ENCODE data around the gene CHCHD6. TPM values are rescaled to one million over a fixed set of nuclear protein-coding genes. Genes with fewer than 3 reads are reported as not detected.

Gene CHCHD6
- total RNA-seq, 3 donors from 2014 or later: 5.9 to 9.8 (median 6.5) TPM

DNA sequence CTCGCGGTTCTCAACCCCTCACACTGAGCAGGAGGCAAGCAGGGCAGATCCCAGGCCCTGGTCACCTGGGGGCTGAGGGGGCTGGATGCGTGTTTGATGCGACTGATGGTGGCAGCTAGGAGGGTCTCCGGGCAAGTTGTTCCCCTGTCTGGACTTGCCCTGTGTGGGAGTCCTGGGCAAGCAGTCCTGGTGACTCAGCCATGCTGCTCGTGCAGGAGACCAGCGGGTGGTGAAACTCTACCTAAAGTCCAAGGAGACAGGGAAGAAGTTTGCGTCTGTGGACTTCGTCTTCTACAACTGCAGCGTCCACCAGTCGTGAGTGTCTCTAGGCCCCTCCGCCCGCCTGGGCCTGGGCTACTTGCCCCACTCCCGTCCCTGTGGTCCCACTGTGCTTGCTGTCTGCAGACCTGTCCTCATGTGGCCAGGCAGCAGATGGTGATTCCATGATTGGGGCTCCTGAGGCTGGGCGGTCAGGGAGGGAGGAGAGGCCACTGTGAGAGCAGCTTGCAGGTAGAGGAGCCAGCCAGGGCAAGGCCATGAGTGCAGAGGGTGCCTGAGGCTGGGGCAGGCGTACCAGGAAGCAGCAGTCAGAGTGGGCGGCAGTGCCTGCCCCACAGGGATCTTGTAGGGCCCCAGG lies 301.9 kb downstream of the CHCHD6 start:
- TF ChIP-seq, protein P1, sequence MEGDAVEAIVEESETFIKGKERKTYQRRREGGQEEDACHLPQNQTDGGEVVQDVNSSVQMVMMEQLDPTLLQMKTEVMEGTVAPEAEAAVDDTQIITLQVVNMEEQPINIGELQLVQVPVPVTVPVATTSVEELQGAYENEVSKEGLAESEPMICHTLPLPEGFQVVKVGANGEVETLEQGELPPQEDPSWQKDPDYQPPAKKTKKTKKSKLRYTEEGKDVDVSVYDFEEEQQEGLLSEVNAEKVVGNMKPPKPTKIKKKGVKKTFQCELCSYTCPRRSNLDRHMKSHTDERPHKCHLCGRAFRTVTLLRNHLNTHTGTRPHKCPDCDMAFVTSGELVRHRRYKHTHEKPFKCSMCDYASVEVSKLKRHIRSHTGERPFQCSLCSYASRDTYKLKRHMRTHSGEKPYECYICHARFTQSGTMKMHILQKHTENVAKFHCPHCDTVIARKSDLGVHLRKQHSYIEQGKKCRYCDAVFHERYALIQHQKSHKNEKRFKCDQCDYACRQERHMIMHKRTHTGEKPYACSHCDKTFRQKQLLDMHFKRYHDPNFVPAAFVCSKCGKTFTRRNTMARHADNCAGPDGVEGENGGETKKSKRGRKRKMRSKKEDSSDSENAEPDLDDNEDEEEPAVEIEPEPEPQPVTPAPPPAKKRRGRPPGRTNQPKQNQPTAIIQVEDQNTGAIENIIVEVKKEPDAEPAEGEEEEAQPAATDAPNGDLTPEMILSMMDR (IDR thresholded peaks at IDR 0.05): no peak

GRCh38 chr3:127006781-127007436 lies 302.9 kb downstream of the CHCHD6 start:
- Histone ChIP-seq H3K9me3 (no peaks in the 10 kb centered on the region), H3K36me3 (ENCODE audit: low read depth) (no peaks in the 10 kb centered on the region), H3K4me1 (ENCODE audit: low read depth) (no peaks in the 10 kb centered on the region), H3K4me3 (no peak overlapping the region)
- TF ChIP-seq, protein P1 (IDR thresholded peaks at IDR 0.05): no peak
- ATAC-seq: no peak
- intact Hi-C loops (cut with DNase I, micrococcal nuclease): no loop called here
- no peak for DNase-seq

More for the DNA sequence above, 301.9 kb downstream of the CHCHD6 start:
- Histone ChIP-seq H3K4me1 (ENCODE audit: low read depth) (no peaks in the 10 kb centered on the region), H3K9me3 (no peaks in the 10 kb centered on the region), H3K4me3 (no peak overlapping the region), H3K36me3 (ENCODE audit: low read depth) (no peaks in the 10 kb centered on the region)
- ATAC-seq (no peak), DNase-seq (no peak)
- intact Hi-C loops (cut with DNase I, micrococcal nuclease): no loop called here

- Histone ChIP-seq H3K36me3 (ENCODE audit: low read depth) (no peaks in the 10 kb centered on the region), H3K4me1 (ENCODE audit: low read depth) (no peaks in the 10 kb centered on the region), H3K9me3 (no peaks in the 10 kb centered on the region), H3K4me3 (no peak overlapping the region)
- DNase-seq (no peak), ATAC-seq (no peak)
- intact Hi-C loops (cut with DNase I, micrococcal nuclease): no loop called here
- TF ChIP-seq, protein P1 (IDR thresholded peaks at IDR 0.05): no peak
These were observed 304.2 kb downstream of the CHCHD6 start for GRCh38 chr3:127008236-127008635.

DNA sequence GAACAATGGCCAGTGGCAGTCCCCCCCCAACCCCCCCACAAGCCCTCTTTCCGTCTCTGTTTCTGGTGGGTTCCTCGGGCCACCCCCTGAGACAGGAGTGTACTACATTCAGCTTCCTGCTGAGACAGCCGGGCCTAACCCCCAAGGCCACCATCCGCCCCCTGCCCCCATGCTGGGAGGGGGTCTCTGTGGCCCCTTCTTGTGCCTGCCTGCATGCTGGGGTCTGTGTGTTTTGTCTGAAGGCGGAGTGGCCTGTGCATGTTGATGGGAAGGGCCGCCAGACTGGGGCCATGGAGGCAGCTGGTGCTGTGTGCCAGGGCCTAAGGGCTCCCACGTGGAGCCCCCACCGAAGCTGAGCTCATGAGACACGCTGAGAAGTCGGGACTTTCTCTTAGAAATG lies 305.5 kb downstream of the CHCHD6 start:
- H3K4me3 ChIP-seq: no peak overlapping the region
- H3K9me3 ChIP-seq: no peaks in the 10 kb centered on the region
- no peaks in the 10 kb centered on the region for H3K4me1 ChIP-seq (ENCODE audit: low read depth)
- no peak for DNase-seq
- no peaks in the 10 kb centered on the region for H3K36me3 ChIP-seq (ENCODE audit: low read depth)
- ATAC-seq: no peak
- intact Hi-C loops (cut with DNase I, micrococcal nuclease): no loop called here
- TF ChIP-seq, protein P1 (IDR thresholded peaks at IDR 0.05): no peak

Other genes starting within 250 kb of the CHCHD6 start
- 10 to 100 TPM; 28.7 to 39.4 (median 37.7) TPM for gene ZXDC, start 228.3 kb upstream of the CHCHD6 start, total RNA-seq
- gene UROC1, start 186.5 kb upstream of the CHCHD6 start, total RNA-seq: not detected
- gene CHST13, start 180.1 kb upstream of the CHCHD6 start, total RNA-seq: 1 to 10 TPM in 1 of 3 donors, under 1 TPM in 2; 0.27 to 5.7 (median 0.98) TPM
- gene C3orf22, start 145.3 kb upstream of the CHCHD6 start, total RNA-seq: not detected
- gene TXNRD3, start 49.1 kb upstream of the CHCHD6 start, total RNA-seq: 10 to 100 TPM in 1 of 3 donors, 1 to 10 TPM in 2; 4.5 to 11.4 (median 5.4) TPM